Fibroblast of gingiva (primary cell): Measurements from ENCODE around the gene CD300C.
A peak's percentile ranks its signal among the peaks of the same experiment; 100 is the strongest.
"Not testable (repeated sequence)": the region's sequence is repeated elsewhere in the genome, so short reads cannot be mapped to it uniquely, and the experiment has no call there.

Source experiments
- DNase-seq: peaks from one replicate; pipeline ENCODE4 v3.0.0-alpha.2; 2011; ENCODE audit warnings: low read depth

Gene CD300C

DNA sequence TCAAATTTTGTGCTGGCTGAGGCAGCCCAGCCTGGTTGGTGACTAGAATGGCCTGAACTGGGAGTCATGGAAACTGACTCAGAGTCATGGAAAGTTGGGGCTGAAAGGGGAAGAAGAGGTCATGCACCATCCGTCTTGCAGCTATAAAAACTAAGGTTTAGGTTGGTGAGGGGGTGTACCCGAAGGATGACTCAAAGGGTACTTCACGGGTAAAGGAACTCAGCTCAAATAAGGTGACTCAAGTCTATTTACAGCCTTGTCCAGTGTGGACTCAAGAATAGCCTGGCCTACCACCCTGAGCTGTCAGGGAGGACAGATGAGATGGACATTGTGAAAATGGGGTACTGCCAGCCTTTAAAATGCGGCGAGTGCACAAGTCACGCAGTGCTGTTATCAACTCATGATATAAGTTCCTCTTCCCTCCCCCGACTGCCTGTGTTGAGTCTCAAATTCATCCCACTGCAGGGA, 33.3 kb downstream of the CD300C start:
- no peak for DNase-seq

DNA sequence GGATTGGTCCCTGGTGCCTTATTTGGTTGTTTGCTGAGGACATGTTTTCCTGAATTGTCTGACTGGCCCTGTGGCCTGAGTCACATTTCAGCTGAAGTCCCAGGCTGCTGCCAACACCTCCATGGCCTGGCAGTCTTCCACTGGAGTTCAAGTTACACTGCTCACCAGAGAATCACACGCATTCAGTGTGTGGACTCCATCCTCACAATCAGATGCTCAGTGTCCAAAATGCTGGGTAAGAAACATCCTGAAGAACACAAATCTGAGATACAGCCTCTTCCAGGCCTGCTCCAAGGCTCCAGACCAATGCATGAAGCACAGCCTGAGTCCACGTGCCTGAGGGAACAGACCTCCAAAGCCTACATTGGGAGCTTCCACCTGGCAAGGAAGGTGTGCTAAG, 33.9 kb downstream of the CD300C start:
- DNase-seq: peak; percentile 11

DNA sequence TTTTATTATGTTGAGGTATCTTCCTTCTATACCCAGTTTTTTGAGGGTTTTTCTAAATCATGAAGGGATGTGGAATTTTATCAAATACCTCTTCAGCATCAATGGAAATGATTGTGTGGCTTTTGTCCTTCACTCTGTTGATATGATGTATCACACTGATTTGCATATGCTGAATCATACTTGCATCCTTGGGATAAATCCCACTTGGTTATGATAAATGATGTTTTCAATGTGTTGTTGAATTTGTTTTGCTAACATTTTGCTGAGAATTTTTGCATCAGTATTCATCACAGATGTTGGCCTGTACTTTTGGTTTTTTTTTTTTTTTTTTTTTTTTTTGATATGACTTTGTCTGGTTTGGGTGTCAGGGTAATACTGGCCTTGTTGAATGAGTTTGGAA, 37.8 kb downstream of the CD300C start:
- no peak for DNase-seq

DNA sequence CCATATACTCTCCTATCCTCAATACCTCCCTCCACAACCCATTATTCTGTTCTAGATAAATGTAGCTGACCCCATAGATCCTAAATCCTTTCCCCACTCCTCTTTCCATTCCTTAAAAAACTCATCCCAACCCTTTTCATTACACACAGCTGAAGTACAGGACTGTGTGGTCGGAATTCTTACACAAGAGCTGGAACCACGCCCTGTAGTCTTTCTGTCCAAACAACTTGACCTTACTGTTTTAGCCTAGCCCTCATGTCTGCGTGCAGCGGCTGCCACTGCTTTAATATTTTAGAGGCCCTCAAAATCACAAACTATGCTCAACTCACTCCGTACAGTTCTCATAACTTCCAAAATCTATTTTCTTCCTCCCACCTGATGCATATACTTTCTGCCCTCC, 42.0 kb downstream of the CD300C start:
- not testable (repeated sequence) for DNase-seq

DNA sequence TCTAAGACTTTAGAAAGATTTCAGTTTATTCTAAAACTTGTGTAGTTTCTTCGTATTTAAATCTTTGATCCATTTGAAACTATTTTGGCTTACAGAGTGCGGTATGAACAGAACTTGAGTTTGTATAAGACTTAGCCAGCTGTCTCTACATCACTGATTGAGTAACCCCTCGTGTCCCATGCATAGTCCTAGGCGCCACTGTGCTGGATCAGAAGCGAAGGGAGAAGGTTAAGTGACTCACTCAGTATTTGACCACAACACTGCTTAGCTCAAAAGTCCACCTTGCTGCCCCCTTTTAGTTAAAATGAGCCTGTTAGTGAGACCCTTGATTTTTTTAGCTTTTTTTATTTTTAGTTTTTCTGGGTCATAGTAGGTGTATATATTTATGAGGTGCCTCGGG, 43.1 kb downstream of the CD300C start:
- DNase-seq: no peak

DNA sequence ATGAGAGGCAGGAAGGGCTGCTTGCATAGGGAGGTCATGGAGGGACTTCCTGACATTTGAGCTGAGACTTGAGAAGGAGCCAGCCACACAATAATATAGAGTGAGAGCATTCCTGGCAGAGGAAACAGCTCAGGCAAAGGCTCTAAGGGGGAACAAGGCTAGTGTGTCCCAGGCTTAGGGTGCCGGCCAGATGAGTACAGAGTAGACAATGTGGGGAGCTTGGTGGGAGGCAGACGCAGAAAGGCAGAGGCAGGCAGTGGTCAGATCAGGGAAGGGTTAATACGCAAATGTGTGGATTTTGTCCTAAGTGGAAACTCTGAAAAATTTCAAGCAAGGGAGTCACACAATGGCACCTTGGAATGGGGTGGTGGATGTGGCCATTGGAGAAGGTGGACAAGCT, 45.9 kb downstream of the CD300C start:
- no peak for DNase-seq

DNA sequence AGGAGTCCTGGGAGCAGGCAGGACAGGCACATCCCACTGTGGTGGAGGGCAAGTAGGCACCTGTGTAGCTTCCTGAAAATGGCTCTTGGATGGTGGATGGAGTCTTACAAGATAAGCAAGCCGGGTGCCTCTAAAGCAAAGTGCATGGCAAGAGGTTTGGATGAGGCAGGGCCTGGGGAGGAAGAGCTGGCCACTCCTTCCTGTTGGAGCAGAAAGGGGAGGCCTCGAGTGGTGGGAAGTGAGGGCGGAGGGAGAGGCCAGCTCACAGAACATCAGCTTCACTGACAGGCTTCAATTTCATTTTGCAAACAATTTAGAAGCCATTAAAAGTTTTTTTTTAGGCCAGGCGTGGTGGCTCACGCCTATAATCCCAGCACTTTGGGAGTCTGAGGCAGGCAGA, 48.4 kb downstream of the CD300C start:
- DNase-seq: no peak

DNA sequence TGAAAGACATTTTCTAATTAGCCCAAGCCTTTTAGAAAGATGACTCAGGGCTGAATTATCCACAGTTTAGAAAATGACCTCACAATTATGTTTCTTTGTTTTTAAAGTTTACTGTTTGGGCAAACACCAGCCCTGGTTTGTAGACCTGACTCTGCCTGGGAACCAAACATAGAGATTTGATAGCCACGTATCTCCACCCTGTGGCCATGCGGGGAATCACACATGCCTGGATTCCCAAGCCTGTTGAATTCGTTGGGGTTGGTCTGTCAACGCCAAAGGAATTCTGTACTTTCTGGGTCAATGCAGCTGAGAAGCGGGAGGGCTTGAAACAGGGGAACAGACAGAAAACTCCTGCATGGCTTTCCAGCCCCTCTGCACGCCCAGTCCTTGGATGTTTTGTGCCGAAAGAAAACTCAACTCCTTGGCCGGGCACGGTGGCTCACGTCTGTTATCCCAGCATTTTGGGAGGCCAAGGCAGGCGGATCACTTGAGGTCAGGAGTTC, 52.5 kb downstream of the CD300C start:
- DNase-seq: peak; percentile 41

DNA sequence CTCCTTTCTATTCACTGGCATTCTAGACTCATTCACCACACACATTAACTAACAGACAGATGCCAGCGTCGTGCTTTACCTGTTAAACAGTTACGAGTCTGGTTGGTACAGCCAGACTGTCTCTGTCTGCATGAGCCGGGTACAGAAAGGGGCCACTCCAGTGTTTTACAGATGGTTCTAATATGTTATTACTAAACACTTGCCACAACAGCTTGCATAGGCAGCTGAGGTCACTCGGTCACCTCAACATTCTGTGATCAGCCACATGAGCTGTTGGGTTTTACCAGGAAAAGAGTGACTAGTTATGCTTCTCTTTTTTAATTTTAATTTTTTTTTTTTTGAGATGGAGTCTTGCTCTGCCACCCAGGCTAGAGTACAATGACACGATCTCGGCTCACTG, 54.3 kb downstream of the CD300C start:
- DNase-seq: no peak
